ENCODE results near the gene SH3GLB2. TPM values are rescaled to one million over a fixed set of nuclear protein-coding genes. Genes with fewer than 3 reads are reported as not detected.
A peak's percentile ranks its signal among the peaks of the same experiment; 100 is the strongest.

Gene SH3GLB2
- total RNA-seq, 1 donor from 2014 or later, result 57.8 TPM

- H3K4me3 Mint-ChIP-seq (ENCODE audit: unreplicated experiment), result no peak overlapping the region
- no peaks in the 10 kb centered on the region for H3K36me3 Mint-ChIP-seq (ENCODE audit: low read depth)
- DNase-seq (ENCODE audit: low spot score), result no peak
- H3K9me3 Mint-ChIP-seq (ENCODE audit: low read depth), result no peaks in the 10 kb centered on the region
- no peaks in the 10 kb centered on the region for H3K27me3 Mint-ChIP-seq (ENCODE audit: low read depth)
- peaks cover 19% of the 10 kb centered on the region for H3K4me1 Mint-ChIP-seq (ENCODE audit: low read depth)
- no peak overlapping the region for H3K27ac Mint-ChIP-seq (ENCODE audit: unreplicated experiment)
- TF ChIP-seq CTCF (IDR thresholded peaks at IDR 0.05), result no peak
Observed at GRCh38 chr9:129030191-129030590, 2.1 kb upstream of the SH3GLB2 start.

- Mint-ChIP-seq H3K4me3 (ENCODE audit: unreplicated experiment) (peak overlapping the region; percentile 76), H3K27ac (ENCODE audit: unreplicated experiment) (peak overlapping the region; percentile 68)
Observed at GRCh38 chr9:129027685-129028191, 393 bp downstream of the SH3GLB2 start.

GRCh38 chr9:129027224-129027684 is 877 bp downstream of the SH3GLB2 start:
- H3K36me3 Mint-ChIP-seq (ENCODE audit: low read depth), result no peaks in the 10 kb centered on the region
- H3K9me3 Mint-ChIP-seq (ENCODE audit: low read depth), result no peaks in the 10 kb centered on the region
- peaks cover 34% of the 10 kb centered on the region for H3K4me1 Mint-ChIP-seq (ENCODE audit: low read depth)
- H3K27me3 Mint-ChIP-seq (ENCODE audit: low read depth), result no peaks in the 10 kb centered on the region
- DNase-seq (ENCODE audit: low spot score), result no peak
- peak overlapping the region; percentile 68 for H3K27ac Mint-ChIP-seq (ENCODE audit: unreplicated experiment)
- peak overlapping the region; percentile 76 for H3K4me3 Mint-ChIP-seq (ENCODE audit: unreplicated experiment)
- no peak for TF ChIP-seq CTCF (IDR thresholded peaks at IDR 0.05)

More at GRCh38 chr9:129027685-129028191, 393 bp downstream of the SH3GLB2 start:
- no peaks in the 10 kb centered on the region for H3K36me3 Mint-ChIP-seq (ENCODE audit: low read depth)
- no peaks in the 10 kb centered on the region for H3K9me3 Mint-ChIP-seq (ENCODE audit: low read depth)
- TF ChIP-seq CTCF (IDR thresholded peaks at IDR 0.05), result no peak
- H3K4me1 Mint-ChIP-seq (ENCODE audit: low read depth), result peaks cover 30% of the 10 kb centered on the region
- no peak for DNase-seq (ENCODE audit: low spot score)
- H3K27me3 Mint-ChIP-seq (ENCODE audit: low read depth), result no peaks in the 10 kb centered on the region

- H3K4me1 Mint-ChIP-seq (ENCODE audit: low read depth), result peaks cover 38% of the 10 kb centered on the region
- no peak for TF ChIP-seq CTCF (IDR thresholded peaks at IDR 0.05)
- peak overlapping the region; percentile 76 for H3K4me3 Mint-ChIP-seq (ENCODE audit: unreplicated experiment)
- no peaks in the 10 kb centered on the region for H3K27me3 Mint-ChIP-seq (ENCODE audit: low read depth)
- no peaks in the 10 kb centered on the region for H3K9me3 Mint-ChIP-seq (ENCODE audit: low read depth)
- no peak for DNase-seq (ENCODE audit: low spot score)
- peaks cover 1% of the 10 kb centered on the region for H3K36me3 Mint-ChIP-seq (ENCODE audit: low read depth)
- H3K27ac Mint-ChIP-seq (ENCODE audit: unreplicated experiment), result peak overlapping the region; percentile 41
Observed at GRCh38 chr9:129026442-129027223, 1.5 kb downstream of the SH3GLB2 start.

GRCh38 chr9:129023908-129024233 is 4.3 kb downstream of the SH3GLB2 start:
- H3K4me1 Mint-ChIP-seq (ENCODE audit: low read depth), result peaks cover 38% of the 10 kb centered on the region
- H3K9me3 Mint-ChIP-seq (ENCODE audit: low read depth), result no peaks in the 10 kb centered on the region
- no peaks in the 10 kb centered on the region for H3K27me3 Mint-ChIP-seq (ENCODE audit: low read depth)
- peaks cover 1% of the 10 kb centered on the region for H3K36me3 Mint-ChIP-seq (ENCODE audit: low read depth)
- no peak overlapping the region for H3K4me3 Mint-ChIP-seq (ENCODE audit: unreplicated experiment)
- TF ChIP-seq CTCF (IDR thresholded peaks at IDR 0.05), result no peak
- DNase-seq (ENCODE audit: low spot score), result no peak
- H3K27ac Mint-ChIP-seq (ENCODE audit: unreplicated experiment), result peak overlapping the region; percentile 65

All from chondrocyte (in vitro differentiated cells).